ENCODE measurements around the gene PIMREG.

The PIMREG gene

GRCh38 chr17:6439951-6440350 lies 4.3 kb upstream of the PIMREG start:
- no peak for DNase-seq

- no peak for DNase-seq
These were observed 1.5 kb upstream of the PIMREG start for GRCh38 chr17:6442775-6443174.

GRCh38 chr17:6444571-6445335 lies 498 bp downstream of the PIMREG start:
- no peak for DNase-seq

GRCh38 chr17:6446516-6447100 lies 2.4 kb downstream of the PIMREG start:
- no peak for DNase-seq

- no peak for DNase-seq
These were observed 4.2 kb downstream of the PIMREG start for GRCh38 chr17:6448473-6448872.

- DNase-seq = no peak
These were observed 5.1 kb downstream of the PIMREG start for GRCh38 chr17:6449307-6449706.

- no peak for DNase-seq
These were observed 6.9 kb downstream of the PIMREG start for GRCh38 chr17:6450926-6451832.

GRCh38 chr17:6452471-6453266 lies 8.4 kb downstream of the PIMREG start:
- DNase-seq = no peak

GRCh38 chr17:6453279-6454024 lies 9.2 kb downstream of the PIMREG start:
- no peak for DNase-seq

- no peak for DNase-seq
These were observed 10.5 kb downstream of the PIMREG start for GRCh38 chr17:6454495-6455320.

GRCh38 chr17:6455321-6455705 lies 11.1 kb downstream of the PIMREG start:
- no peak for DNase-seq

GRCh38 chr17:6456321-6456720 lies 12.1 kb downstream of the PIMREG start:
- DNase-seq = no peak

- no peak for DNase-seq
These were observed 12.8 kb downstream of the PIMREG start for GRCh38 chr17:6456914-6457687.

- DNase-seq = no peak
These were observed 13.6 kb downstream of the PIMREG start for GRCh38 chr17:6457688-6458459.

GRCh38 chr17:6458460-6458950 lies 14.2 kb downstream of the PIMREG start:
- no peak for DNase-seq

- no peak for DNase-seq
These were observed 16.4 kb downstream of the PIMREG start for GRCh38 chr17:6460531-6461161.

GRCh38 chr17:6461246-6461645 lies 17.0 kb downstream of the PIMREG start:
- DNase-seq = no peak

- DNase-seq = no peak
These were observed 17.7 kb downstream of the PIMREG start for GRCh38 chr17:6461792-6462524.
